ENCODE measurements around the gene TDRD10.

GRCh38 chr1:154591206-154591605 lies 89.2 kb downstream of the TDRD10 start:
- TF ChIP-seq CTCF (conservative IDR thresholded peaks at IDR 0.05; ENCODE audit: low read depth in 2 of 2): no peak
- TF ChIP-seq REST (IDR thresholded peaks at IDR 0.05; ENCODE audit: unreplicated experiment): no peak
- TF ChIP-seq EZH2phosphoT487 (IDR thresholded peaks at IDR 0.05; ENCODE audit: unreplicated experiment): no peak
- no peak for TF ChIP-seq POLR2AphosphoS5 (IDR thresholded peaks at IDR 0.05; ENCODE audit: low read depth)
- TF ChIP-seq ETS1 (IDR thresholded peaks at IDR 0.05): no peak
- TF ChIP-seq JUNB (IDR thresholded peaks at IDR 0.05; ENCODE audit: unreplicated experiment): no peak
- TF ChIP-seq EZH2 (IDR thresholded peaks at IDR 0.05; ENCODE audit: low read depth, unreplicated experiment): no peak
- TF ChIP-seq CREB1 (CRISPR knock-in tag; IDR thresholded peaks at IDR 0.05; ENCODE audit: low read depth): no peak
- TF ChIP-seq ZNF331 (CRISPR knock-in tag; IDR thresholded peaks at IDR 0.05; ENCODE audit: low read depth): no peak
- no peak for TF ChIP-seq NANOG (IDR thresholded peaks at IDR 0.05; ENCODE audit: borderline replicate concordance)
- no peak for TF ChIP-seq STAT1 (IDR thresholded peaks at IDR 0.05; ENCODE audit: unreplicated experiment)

Measured in GM23338 (cell line).